WTC11 (cell line): ENCODE data around the gene THRA. TPM values are rescaled to one million over a fixed set of nuclear protein-coding genes. Genes with fewer than 3 reads are reported as not detected.

Source experiments
- ATF2 ChIP-seq: sonication (generic); formaldehyde crosslinking; IDR thresholded peaks from 2 replicates; pipeline ENCODE4 v1.8.1; 2022; ENCODE audit warnings: low read depth, missing genetic modification reagents, borderline replicate concordance
- E2F5 ChIP-seq: sonication (generic); formaldehyde crosslinking; IDR thresholded peaks from 2 replicates; pipeline ENCODE4 v1.8.1; 2022; ENCODE audit warnings: mild to moderate bottlenecking, moderate library complexity, missing genetic modification reagents
- EMX1 ChIP-seq: fragments of 250-450 bp; sonication (Bioruptor Pico); IDR thresholded peaks from 2 replicates; pipeline ENCODE4 v1.8.0; 2021; ENCODE audit warnings: mild to moderate bottlenecking
- ERG ChIP-seq: fragments of 250-450 bp; sonication (Bioruptor Pico); IDR thresholded peaks from 2 replicates; pipeline ENCODE4 v1.8.0; 2021; ENCODE audit warnings: mild to moderate bottlenecking
- FOXP4 ChIP-seq: sonication (generic); formaldehyde crosslinking; IDR thresholded peaks from 2 replicates; pipeline ENCODE4 v1.8.0; 2022; ENCODE audit warnings: mild to moderate bottlenecking, missing genetic modification reagents
- GTF2I ChIP-seq: fragments of 250-450 bp; sonication (Bioruptor Pico); conservative IDR thresholded peaks from 2 replicates; pipeline ENCODE4 v1.4.0; 2021; ENCODE audit warnings: mild to moderate bottlenecking
- HMGA2 ChIP-seq: fragments of 250-450 bp; sonication (Bioruptor Pico); IDR thresholded peaks from 2 replicates; pipeline ENCODE4 v1.4.0; 2021; ENCODE audit warnings: mild to moderate bottlenecking, moderate library complexity
- IRF2 ChIP-seq: sonication (generic); formaldehyde crosslinking; IDR thresholded peaks from 2 replicates; pipeline ENCODE4 v1.8.0; 2022; ENCODE audit warnings: low read depth, missing genetic modification reagents, borderline replicate concordance
- MAX ChIP-seq: sonication (generic); formaldehyde crosslinking; IDR thresholded peaks from 2 replicates; pipeline ENCODE4 v1.8.0; 2022; ENCODE audit warnings: mild to moderate bottlenecking, missing genetic modification reagents
- MXD4 ChIP-seq: fragments of 250-450 bp; sonication (Bioruptor Pico); IDR thresholded peaks from 2 replicates; pipeline ENCODE4 v1.8.0; 2021; ENCODE audit warnings: mild to moderate bottlenecking, moderate library complexity, borderline replicate concordance
- MYBL2 ChIP-seq: sonication (generic); formaldehyde crosslinking; IDR thresholded peaks from 2 replicates; pipeline ENCODE4 v1.8.1; 2023; ENCODE audit warnings: mild to moderate bottlenecking, moderate library complexity, missing genetic modification reagents
- NFE2L1 ChIP-seq: sonication (generic); formaldehyde crosslinking; IDR thresholded peaks from 2 replicates; pipeline ENCODE4 v1.8.1; 2023; ENCODE audit warnings: missing genetic modification reagents
- NFYB ChIP-seq: sonication (generic); formaldehyde crosslinking; conservative IDR thresholded peaks from 2 replicates; pipeline ENCODE4 v1.8.0; 2022; ENCODE audit warnings: low read depth, missing genetic modification reagents
- NR2C2 ChIP-seq: sonication (generic); formaldehyde crosslinking; IDR thresholded peaks from 2 replicates; pipeline ENCODE4 v1.8.0; 2022; ENCODE audit warnings: mild to moderate bottlenecking, missing genetic modification reagents
- SP1 ChIP-seq: sonication (generic); formaldehyde crosslinking; conservative IDR thresholded peaks from 2 replicates; pipeline ENCODE4 v1.8.1; 2022; ENCODE audit warnings: missing genetic modification reagents
- TCF7 ChIP-seq: sonication (generic); formaldehyde crosslinking; IDR thresholded peaks from 2 replicates; pipeline ENCODE4 v1.8.0; 2022; ENCODE audit warnings: mild to moderate bottlenecking, low read depth, missing genetic modification reagents, moderate library complexity
- ZNF121 ChIP-seq: sonication (generic); formaldehyde crosslinking; IDR thresholded peaks from 2 replicates; pipeline ENCODE4 v1.8.0; 2023; ENCODE audit warnings: missing genetic modification reagents
- ZNF138 ChIP-seq: sonication (generic); formaldehyde crosslinking; conservative IDR thresholded peaks from 2 replicates; pipeline ENCODE4 v1.8.1; 2022; ENCODE audit warnings: mild to moderate bottlenecking, moderate library complexity, missing genetic modification reagents
- ZNF317 ChIP-seq: sonication (generic); formaldehyde crosslinking; IDR thresholded peaks from 2 replicates; pipeline ENCODE4 v1.8.1; 2023; ENCODE audit warnings: low read depth, mild to moderate bottlenecking, moderate library complexity, missing genetic modification reagents, borderline replicate concordance
- ZNF416 ChIP-seq: fragments of 250-450 bp; sonication (Bioruptor Pico); IDR thresholded peaks from 2 replicates; pipeline ENCODE4 v1.9.0; 2021; ENCODE audit warnings: mild to moderate bottlenecking, inconsistent platforms
- ZNF423 ChIP-seq: fragments of 250-450 bp; sonication (Bioruptor Pico); IDR thresholded peaks from 2 replicates; pipeline ENCODE4 v2.1.2; 2022; ENCODE audit warnings: mild to moderate bottlenecking, moderate library complexity
- ZNF425 ChIP-seq: fragments of 250-450 bp; sonication (Bioruptor Pico); conservative IDR thresholded peaks from 2 replicates; pipeline ENCODE4 v1.9.0; 2021; ENCODE audit warnings: mild to moderate bottlenecking
- total RNA-seq: library from RNA; stranded (reverse); gene quantifications from 3 replicates; pipeline ENCODE4 v1.2.3, GENCODE V29; 2021
- TF ChIP-seq, protein P1 (sequence below): sonication (generic); formaldehyde crosslinking; IDR thresholded peaks from 2 replicates; pipeline ENCODE4 v1.8.0; 2022; ENCODE audit warnings: mild to moderate bottlenecking, missing genetic modification reagents
- TF ChIP-seq, protein P2 (sequence below): sonication (generic); formaldehyde crosslinking; IDR thresholded peaks from 2 replicates; pipeline ENCODE4 v1.8.1; 2023; ENCODE audit warnings: mild to moderate bottlenecking, missing genetic modification reagents, borderline replicate concordance

Gene THRA
- total RNA-seq, 1 experiment from 2014 or later: 15.9 TPM

DNA sequence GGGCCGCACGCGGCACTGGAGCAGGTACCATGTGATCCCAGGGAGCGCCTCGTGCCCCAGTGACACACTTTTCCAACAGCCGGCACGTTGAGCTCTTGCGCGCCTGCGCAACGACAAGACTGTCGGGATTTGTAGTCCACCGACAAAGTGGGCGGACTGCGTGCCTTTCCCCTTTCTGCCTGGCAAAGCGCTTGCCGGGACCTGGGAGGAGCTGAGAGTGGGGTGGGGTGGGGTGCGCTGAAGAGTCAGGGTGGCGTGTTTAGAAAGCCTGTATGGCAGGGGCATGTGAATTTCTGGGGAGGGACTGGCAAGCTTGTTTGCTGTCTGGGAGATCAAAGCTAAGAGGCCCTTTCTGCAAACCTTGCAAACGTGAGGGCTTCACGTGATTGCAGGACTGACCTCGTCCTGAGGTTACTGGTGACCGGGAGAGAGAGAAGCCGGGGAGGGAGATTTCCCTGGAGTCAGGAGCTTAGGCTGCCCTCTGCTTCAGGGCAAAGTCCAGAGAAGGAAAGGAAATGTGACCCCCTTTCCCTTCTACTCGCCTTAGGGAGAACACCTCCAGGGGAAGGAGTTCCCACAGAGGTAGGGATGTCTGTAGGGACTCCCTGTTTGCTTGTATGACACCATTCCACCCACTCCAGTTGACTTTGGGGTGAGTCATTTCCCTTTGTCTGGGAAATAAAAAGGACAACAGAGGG is 38.1 kb downstream of the THRA start (continued):
- no peak for TF ChIP-seq ZNF425 (CRISPR knock-in tag)
- TF ChIP-seq NFYB: no peak; the same call in 1 of the 2 replicates
- TF ChIP-seq ERG: no peak
- peak; percentile 93 for TF ChIP-seq SP1 (CRISPR knock-in tag)
- TF ChIP-seq IRF2 (CRISPR knock-in tag): no peak
- 0 out of 2 replicates have a peak, but pooled peaks have one; percentile 73 for TF ChIP-seq ATF2 (CRISPR knock-in tag)
- TF ChIP-seq GTF2I (CRISPR knock-in tag): no peak
- TF ChIP-seq HMGA2 (CRISPR knock-in tag): no peak
- TF ChIP-seq, protein P1, sequence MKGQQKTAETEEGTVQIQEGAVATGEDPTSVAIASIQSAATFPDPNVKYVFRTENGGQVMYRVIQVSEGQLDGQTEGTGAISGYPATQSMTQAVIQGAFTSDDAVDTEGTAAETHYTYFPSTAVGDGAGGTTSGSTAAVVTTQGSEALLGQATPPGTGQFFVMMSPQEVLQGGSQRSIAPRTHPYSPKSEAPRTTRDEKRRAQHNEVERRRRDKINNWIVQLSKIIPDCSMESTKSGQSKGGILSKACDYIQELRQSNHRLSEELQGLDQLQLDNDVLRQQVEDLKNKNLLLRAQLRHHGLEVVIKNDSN (CRISPR knock-in tag): peak; percentile 96
- peak; percentile 98 for TF ChIP-seq NFE2L1 (CRISPR knock-in tag)
- TF ChIP-seq ZNF138 (CRISPR knock-in tag): peak; percentile 96
- TF ChIP-seq TCF7 (CRISPR knock-in tag): peak; percentile 38; the same call in 1 of the 2 replicates
- no peak for TF ChIP-seq ZNF121 (CRISPR knock-in tag)
- TF ChIP-seq FOXP4 (CRISPR knock-in tag): peak; percentile 100
- TF ChIP-seq, protein P2, sequence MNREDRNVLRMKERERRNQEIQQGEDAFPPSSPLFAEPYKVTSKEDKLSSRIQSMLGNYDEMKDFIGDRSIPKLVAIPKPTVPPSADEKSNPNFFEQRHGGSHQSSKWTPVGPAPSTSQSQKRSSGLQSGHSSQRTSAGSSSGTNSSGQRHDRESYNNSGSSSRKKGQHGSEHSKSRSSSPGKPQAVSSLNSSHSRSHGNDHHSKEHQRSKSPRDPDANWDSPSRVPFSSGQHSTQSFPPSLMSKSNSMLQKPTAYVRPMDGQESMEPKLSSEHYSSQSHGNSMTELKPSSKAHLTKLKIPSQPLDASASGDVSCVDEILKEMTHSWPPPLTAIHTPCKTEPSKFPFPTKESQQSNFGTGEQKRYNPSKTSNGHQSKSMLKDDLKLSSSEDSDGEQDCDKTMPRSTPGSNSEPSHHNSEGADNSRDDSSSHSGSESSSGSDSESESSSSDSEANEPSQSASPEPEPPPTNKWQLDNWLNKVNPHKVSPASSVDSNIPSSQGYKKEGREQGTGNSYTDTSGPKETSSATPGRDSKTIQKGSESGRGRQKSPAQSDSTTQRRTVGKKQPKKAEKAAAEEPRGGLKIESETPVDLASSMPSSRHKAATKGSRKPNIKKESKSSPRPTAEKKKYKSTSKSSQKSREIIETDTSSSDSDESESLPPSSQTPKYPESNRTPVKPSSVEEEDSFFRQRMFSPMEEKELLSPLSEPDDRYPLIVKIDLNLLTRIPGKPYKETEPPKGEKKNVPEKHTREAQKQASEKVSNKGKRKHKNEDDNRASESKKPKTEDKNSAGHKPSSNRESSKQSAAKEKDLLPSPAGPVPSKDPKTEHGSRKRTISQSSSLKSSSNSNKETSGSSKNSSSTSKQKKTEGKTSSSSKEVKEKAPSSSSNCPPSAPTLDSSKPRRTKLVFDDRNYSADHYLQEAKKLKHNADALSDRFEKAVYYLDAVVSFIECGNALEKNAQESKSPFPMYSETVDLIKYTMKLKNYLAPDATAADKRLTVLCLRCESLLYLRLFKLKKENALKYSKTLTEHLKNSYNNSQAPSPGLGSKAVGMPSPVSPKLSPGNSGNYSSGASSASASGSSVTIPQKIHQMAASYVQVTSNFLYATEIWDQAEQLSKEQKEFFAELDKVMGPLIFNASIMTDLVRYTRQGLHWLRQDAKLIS (CRISPR knock-in tag): no peak
- TF ChIP-seq EMX1 (CRISPR knock-in tag): no peak
- no peak for TF ChIP-seq ZNF416 (CRISPR knock-in tag)
- TF ChIP-seq ZNF317 (CRISPR knock-in tag): 0 out of 2 replicates have a peak, but pooled peaks have one; percentile 49
- TF ChIP-seq MXD4 (CRISPR knock-in tag): no peak
- peak; percentile 98 for TF ChIP-seq MYBL2 (CRISPR knock-in tag)
- peak; percentile 98 for TF ChIP-seq E2F5
- no peak for TF ChIP-seq ZNF423 (CRISPR knock-in tag)
- peak; percentile 100 for TF ChIP-seq MAX (CRISPR knock-in tag)
- TF ChIP-seq NR2C2 (CRISPR knock-in tag): peak; percentile 71
